ENCODE data around the gene PRKD2. TPM values are rescaled to one million over a fixed set of nuclear protein-coding genes. Genes with fewer than 3 reads are reported as not detected.

Gene PRKD2
- polyA plus RNA-seq, 3 donors = 40.0 to 50.9 (median 41.6) TPM

DNA sequence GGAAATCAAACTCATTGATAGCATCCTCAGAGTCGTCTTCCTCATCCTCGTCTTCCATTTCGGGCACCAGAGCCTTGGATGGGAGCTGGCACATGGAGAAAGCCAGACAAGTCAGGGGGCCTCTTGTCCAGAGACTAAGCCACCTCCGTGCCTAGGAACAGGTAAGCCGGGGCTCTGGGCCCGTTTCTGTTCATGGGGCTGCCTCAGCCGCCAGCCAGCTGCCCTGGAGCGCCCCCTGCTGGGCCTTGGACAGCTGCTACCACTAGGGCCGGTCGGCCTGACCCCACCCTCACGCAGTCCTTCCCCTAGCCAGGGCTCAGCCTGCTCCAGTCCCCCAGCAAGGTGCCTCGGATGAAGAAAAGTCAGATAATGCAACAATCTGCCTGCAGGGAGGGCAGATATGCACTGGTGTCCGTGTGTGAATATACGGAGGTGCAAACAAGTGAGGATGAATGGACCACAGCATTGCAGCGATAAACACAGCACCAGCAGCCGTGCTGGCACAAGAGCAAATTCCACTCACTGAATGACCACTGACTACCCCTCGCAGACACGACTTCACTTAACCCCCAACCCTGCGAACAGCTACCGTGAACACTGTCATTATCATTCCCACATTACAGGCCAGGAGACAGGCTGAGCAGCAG, 11.9 kb upstream of the PRKD2 start:
- peak in 1 of 11 donors; percentile 50 for DNase-seq (ENCODE audit: extremely low read depth in 1 of 11, low read depth in 9 of 11, low spot score in 4 of 11)

DNA sequence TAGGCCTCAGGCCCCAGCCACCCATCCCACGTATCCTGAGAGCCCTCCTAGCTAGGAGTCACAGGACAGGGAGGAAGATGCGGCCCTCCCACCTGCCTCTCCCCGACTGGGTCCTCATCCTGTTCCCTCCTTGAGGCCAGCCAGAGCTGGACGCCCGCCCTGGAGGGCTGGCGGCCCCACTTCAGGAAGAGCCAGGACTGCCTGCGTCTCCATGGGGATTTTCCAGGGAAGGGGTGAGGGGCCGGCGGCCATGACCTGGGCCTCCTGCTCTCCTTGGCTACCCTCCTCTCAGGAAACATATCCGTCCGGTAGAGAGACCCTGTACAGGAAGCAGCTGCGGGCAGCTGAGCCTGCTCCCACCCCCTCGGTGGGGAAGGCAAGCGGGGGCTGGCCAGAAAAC, 11.3 kb upstream of the PRKD2 start:
- DNase-seq (ENCODE audit: extremely low read depth in 1 of 11, low read depth in 9 of 11, low spot score in 4 of 11) = peak in 1 of 11 donors; percentile 20

DNA sequence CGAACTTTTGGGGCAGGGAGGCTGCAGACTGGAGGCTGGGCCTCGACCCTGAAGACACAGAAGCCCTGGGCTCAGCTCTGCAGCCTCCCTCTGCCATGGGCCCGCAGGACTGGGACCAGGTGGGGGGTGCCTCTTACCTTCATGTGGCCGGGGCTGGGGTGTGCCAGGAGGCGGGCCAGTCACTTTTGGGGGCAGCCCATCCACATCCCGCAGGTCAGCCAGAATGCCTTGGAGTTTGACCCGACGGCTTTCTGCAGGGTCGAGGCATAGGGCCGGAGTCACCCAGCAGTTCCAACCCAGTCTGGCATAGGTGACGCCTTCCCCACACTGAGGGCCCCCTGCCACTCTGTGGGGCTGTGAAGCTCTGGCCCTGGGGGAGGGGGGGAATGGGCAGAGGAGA, 10.8 kb upstream of the PRKD2 start:
- DNase-seq (ENCODE audit: extremely low read depth in 1 of 11, low read depth in 9 of 11, low spot score in 4 of 11) = no peak

DNA sequence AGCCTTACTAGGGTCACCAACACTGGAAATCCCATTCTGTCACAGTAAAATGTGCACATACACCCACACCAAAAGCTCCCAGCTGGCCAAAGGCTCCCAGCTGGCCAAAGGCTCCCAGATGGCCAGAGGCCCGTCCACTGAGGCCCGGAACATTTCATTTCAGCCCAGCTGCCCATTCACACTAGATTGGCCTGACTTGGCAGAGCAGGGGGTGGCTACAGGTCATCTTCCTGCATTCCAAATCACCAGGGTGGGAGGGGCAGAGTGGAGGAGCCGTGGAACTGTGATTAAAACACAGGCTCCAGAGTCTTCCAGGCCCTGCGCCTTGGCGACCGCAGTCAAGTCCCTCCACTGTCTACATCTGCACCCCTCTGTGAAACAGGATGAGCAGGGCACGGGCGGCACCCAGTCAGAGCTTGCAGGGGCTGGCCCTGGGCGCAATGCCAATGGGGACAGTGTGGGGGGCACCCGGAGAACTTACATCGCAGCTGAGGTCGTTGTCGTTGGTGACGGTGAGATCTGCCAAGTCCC, 10.1 kb upstream of the PRKD2 start:
- DNase-seq (ENCODE audit: extremely low read depth in 1 of 11, low read depth in 9 of 11, low spot score in 4 of 11) = peak in 2 of 11 donors; percentile 19 to 28

DNA sequence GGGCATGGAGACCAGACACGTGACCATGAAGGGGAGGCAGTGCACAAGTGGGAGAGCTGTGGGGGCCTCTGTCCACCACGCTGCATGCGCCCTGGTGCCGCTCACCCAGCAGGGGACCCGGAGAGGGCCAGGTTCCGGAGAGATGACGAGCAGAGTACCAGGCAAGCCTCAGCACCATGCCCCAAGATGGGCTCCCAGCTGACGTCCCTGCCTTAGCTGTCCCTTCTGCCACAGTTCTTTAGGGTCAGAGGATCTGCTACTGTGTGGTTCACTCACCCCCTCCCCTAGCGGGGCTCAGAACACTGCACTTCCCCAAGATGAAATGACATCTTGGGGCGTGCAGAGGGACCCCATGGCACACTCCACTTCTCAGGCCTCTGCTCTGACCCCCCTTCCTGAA, 9.6 kb upstream of the PRKD2 start:
- DNase-seq (ENCODE audit: extremely low read depth in 1 of 11, low read depth in 9 of 11, low spot score in 4 of 11) = no peak

DNA sequence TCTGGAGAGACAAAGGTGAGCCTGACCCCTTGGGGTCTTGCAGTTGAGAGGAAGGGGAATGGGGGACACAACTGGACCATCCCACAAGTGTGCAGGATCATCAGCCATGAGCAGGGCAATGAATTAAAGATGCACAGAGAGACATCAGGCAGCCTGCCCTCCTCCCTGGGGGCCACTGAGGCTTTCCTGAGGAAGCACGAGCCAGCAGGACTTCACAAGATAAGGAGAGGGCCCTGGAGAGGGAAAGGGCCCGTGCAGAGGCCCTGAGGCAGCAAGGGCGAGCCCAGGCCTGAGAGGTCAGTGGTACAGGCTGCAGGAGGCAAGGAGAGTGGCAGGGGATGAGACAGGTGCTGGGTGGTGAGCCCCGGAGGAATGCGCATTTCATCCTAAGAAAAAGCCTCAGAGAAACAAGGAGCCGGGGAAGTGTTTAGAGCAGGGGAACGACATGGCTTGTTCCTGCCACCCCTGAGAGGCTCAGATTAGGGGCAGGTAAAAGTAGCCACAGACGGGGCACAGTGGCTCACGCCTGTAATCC, 9.0 kb upstream of the PRKD2 start:
- no peak for DNase-seq (ENCODE audit: extremely low read depth in 1 of 11, low read depth in 9 of 11, low spot score in 4 of 11)

DNA sequence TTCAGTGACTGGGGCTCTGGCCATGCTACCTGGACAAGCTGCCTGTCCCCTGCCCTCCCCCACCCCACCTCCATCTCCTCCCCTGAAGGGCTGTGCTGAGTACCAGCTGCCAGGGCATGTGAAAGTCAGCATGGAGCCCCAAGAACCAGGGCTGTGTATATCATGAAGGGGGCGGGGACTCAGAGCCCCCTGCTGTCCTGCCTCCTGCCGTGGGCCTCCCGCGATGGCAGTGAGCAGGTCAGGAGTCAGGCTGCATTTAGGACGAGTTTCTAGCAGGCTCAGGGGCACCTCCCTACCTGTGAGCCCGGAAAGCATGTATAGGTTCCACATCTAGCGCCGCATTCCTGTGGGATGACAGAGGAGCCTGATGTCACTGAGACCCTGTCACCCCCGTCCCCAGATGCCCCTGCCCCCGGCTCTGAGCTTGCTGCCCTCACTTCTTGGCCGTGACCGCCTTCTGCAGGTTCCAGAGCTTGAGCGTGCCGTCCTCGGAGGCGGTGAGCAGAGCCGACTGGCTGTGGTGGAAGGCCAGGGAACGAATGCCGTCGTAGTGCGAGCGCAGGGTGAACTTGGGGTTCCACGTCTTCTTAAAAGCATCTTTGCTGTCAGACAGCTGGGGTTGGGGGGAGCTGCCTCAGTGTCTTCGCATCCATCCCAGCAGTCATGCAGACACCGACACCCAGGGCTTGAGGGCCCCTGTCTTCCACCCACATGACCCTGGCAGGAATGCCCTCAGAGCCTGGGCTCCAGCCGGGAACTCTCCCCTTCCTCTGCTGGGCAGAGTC, 8.3 kb upstream of the PRKD2 start:
- no peak for DNase-seq (ENCODE audit: extremely low read depth in 1 of 11, low read depth in 9 of 11, low spot score in 4 of 11)

DNA sequence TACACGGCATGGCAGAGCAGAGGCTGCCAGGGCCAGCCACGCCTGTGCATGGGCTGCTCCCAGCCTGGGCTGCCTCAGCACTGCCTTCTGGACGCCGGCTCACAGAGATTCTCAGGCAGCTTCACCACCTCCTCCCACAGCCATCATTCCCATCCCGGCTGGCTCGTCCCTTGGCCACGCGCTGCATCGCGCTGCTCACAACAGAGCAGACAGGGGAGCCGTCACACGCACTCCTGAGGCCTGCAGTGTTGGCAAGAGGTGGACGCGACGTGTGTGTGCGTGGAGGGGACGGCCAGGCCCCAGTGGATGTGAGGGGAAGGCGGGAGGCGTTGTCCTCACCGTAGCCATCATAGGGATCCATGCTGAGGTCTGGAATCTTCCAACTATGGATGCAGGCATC, 7.6 kb upstream of the PRKD2 start:
- no peak for DNase-seq (ENCODE audit: extremely low read depth in 1 of 11, low read depth in 9 of 11, low spot score in 4 of 11)

DNA sequence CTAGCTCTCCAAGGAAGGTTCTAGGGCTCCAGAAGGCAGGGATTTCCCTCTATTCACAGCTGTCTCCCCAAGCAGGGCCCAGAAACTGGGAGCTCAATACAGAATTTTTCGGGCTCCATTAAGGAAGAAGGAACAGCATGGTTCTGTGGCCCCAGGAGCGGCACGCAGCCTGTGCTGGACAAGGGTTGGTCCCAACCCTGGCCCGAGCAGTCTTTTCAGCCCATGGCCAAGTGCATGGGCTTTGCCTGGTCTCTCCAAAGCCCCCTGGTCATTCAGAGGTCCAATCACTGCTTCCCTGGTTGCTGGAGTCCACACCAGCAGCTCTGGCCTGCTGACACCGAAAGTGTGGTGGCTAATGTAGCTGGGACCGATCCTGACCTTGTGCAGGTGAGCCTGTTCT, 6.6 kb upstream of the PRKD2 start:
- DNase-seq (ENCODE audit: extremely low read depth in 1 of 11, low read depth in 9 of 11, low spot score in 4 of 11) = no peak

DNA sequence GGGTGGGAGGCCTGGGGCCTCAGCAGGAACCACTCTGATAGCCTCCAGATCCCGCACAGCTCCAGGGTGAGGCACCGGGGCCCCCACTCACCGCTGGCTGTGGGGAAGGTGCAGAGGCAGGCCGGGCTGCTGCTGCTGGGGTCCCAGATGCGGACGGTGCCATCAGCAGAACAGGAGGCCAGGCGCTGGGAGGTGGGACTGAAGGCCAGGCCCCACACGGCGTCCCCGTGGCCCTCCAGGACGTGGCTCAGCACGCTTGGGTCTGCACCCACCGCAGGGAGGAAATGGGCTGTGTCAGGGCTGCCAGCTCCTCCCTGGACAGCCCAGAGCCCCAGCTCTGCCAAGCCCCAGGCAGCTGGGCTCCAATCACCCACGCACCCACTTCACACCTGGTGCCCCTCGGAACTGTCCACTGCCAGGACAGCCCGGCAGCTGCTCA, 6.1 kb upstream of the PRKD2 start:
- no peak for DNase-seq (ENCODE audit: extremely low read depth in 1 of 11, low read depth in 9 of 11, low spot score in 4 of 11)

DNA sequence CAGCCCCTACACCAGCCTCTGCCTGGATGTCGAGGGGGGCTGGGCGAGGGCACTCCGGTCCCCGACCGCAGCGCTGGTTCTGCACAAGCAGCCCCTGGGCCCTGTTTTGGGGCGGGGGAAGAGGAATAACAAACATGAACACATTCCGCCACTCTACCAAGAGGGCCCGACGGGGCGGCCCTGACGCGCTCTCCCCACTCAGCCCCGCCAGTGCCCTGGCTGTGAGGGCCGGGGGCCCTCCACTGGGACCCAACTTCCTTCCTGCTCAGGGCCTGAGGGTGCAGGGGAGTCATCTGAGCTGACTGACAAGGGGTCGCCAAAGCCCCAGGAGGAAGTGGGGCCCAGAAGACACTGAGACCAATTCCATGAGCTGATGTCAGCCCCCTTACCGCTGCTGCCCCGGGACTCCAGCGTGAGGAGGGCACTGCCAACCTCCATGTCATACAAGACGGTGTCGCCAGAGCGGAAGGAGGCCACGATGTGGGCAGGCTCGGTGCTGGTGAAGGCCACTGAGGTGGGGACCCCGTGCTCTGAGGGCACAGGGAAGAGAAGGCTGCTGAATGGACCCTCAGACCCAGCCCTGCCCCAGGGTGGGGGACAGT, 5.6 kb upstream of the PRKD2 start:
- DNase-seq (ENCODE audit: extremely low read depth in 1 of 11, low read depth in 9 of 11, low spot score in 4 of 11) = no peak

DNA sequence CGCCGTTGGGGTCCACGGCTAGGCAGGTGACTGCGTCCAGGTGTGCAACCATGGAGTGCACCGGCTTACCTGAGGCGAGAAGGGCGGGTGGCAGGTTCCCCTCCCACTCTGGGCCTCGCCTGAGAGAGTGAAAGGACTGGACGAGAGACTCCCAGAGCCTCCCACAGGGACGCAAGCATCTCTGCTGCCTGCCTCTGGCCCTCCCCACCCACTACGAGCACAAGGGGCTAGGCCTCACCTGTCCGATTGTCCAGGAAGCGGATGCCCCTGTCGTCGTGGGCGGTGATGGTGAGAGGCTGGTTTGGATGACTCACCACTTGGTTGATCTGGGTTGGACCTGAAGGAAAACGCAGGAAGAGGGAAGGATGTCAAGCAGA, 5.1 kb upstream of the PRKD2 start:
- no peak for DNase-seq (ENCODE audit: extremely low read depth in 1 of 11, low read depth in 9 of 11, low spot score in 4 of 11)

DNA sequence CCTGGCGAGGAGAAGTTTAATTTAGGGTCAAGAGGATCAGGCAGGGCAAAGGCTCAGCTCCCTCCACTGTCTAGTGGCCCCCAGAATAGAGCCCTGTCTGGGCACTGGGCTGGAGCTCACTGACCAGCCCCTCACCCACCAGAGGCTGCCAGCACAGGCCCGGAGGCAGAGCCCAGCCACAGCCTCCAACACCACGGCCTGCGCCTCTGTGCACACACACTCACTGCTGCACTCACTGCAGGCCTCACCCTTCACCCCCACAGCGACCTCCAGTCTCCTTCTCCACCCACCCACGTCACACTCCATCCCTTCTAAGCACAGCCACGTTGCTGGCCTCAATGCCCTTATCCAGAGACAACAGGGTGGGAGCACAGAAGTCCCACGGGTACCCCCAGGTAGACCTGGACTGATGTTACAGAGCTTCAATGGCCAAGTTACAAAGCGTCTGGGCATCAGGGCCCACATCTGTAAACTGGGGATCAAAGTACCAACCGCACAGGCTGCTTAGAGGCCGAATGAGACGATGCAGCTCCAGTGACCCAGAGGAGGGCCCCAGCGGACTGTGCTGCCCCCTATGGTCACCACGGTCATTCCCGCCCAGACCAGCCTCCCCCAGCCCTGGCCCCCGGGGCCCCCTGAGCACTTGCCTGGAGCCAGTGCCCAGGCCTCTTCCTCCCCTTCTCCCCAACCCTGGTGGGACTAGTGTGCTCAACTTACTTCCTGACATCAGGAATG, 4.5 kb upstream of the PRKD2 start:
- no peak for DNase-seq (ENCODE audit: extremely low read depth in 1 of 11, low read depth in 9 of 11, low spot score in 4 of 11)

DNA sequence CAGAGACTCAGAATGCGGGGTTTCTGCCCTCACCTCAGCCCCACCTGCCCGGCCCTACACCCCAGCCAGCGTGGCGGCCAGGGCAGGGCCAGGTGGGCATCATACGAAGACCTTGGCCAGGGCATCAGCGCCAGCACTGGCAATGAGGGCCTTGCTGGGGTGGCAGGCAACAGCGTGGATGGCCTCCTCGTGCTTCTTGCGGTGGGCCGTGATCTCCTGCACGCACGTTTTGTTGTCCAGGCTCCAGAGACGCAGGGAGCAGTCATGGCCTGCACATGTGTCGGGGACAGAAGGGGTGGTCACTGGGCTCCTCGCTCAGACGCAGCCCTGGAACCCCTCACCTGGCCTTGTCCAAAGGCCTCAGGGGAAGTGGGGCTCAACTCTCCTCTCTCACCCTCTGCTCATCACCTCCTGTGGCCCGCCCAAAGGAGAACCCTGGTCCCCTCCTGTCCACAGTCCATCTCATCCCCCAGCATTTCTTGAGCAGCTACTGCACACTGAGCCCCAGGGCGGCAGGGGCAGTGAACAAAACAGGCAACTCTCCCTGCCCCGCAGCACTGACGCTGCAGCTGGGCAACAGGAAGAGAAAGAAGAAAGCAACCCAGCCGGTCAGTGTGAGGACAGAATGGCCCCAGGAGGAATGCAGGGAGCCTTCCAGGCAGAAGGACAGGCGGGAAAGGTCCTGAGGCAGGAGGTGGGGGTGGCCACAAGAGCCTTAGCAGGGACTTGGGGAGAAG, 3.8 kb upstream of the PRKD2 start:
- no peak for DNase-seq (ENCODE audit: extremely low read depth in 1 of 11, low read depth in 9 of 11, low spot score in 4 of 11)

DNA sequence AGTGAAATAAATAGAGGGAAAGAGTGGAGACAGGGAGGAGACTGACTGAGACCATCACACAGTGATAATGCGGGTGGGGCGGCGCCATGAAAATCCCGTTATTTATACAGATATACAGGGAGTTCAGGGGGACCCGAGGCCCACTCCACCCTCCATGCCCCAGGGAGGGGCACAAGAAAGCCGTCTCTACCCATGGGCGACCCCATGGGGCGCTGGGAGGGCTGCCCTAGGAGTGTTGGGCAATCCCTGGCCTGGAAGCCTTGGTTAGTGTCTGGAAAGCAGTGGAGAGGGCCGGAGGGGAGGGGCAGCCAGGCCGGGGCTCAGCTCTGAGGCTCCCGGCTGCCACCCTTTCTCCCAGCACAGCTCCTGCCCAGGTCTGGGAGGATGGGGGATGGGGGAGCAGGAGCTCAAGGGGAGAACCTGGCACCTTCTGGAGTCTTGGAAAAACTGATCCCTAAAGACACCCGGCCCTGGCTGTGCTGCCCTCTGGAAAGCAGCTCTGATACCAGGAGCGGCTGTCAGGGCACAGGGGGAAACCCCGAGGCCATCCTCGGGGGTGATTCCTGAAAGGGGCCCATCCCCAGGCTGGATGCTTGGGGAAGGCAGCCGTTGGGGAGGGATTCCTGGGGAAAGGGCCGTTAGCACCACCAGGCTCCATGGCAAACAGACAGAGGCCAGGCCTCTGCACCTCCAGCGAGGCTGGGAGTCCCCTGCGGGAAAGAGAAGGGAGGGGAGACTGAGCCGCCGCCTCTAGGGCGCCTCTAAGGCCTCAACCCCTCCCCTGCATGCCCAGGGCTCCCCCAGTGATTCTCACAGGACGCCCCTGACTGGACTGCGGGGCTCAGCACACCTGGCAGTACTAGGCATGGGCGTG, 3.0 kb upstream of the PRKD2 start:
- DNase-seq (ENCODE audit: extremely low read depth in 1 of 11, low read depth in 9 of 11, low spot score in 4 of 11) = no peak

DNA sequence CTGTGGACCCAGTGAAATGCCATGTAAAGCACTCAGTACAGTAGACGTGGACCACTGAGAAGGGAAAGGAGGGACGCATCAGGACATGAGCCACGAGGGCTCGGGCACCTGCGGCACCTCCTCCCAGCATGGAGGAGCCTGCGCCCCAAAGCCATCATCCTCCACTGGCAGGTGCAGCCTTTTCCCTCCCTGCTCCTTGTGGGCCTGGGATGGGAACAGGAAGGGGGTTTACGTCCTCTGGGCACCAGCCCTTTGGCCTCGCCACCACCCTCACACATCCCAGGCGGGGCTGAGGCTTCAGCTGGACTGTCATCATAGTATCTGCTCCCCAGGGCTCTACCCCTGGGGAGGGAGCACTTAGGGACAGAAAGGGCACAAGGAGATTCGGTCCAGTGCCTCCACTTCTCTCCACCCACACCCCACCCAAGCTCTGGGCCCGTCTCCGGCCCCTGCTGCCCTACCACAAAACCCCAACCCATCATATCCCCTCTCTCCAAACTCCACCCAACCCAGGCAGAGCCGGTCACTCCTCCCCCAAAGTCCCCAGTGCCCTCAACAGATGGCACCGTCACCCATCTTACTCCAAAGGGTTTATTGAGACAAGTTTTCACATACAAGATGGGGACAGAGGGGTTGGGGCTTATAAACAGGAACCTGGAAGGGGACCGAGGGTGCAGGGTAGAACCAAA, 2.2 kb upstream of the PRKD2 start:
- no peak for DNase-seq (ENCODE audit: extremely low read depth in 1 of 11, low read depth in 9 of 11, low spot score in 4 of 11)
